Right cardiac atrium (tissue), 5 donors: ENCODE data around the gene PLPPR3. TPM values are rescaled to one million over a fixed set of nuclear protein-coding genes. Genes with fewer than 3 reads are reported as not detected.

Experiments
- ATAC-seq, 2 donors: fragments of 200-7000 bp; cut with Tn5 transposase; one replicate each; pipeline versions ENCODE4 v1.8.0 to v1.9.1; 2020; ENCODE audit warnings: moderate library complexity in 2 of 2, mild to moderate bottlenecking in 1 of 2
- DNase-seq, 3 donors: peaks; one replicate each; pipeline ENCODE4 v3.0.0-alpha.2; 2020
- H3K27ac ChIP-seq: one replicate; pipeline ENCODE4 v1.5.1; 2013; ENCODE audit warnings: mild to moderate bottlenecking, low read length, control low read depth, moderate library complexity
- H3K27me3 ChIP-seq: one replicate; pipeline ENCODE4 v1.6.1; 2013; ENCODE audit not compliant: control insufficient read depth, insufficient read depth
- H3K4me1 ChIP-seq: one replicate; pipeline ENCODE4 v1.6.1; 2013; ENCODE audit warnings: low read length; ENCODE audit not compliant: control insufficient read depth, insufficient read depth
- H3K4me3 ChIP-seq: one replicate; pipeline ENCODE4 v1.5.1; 2013; ENCODE audit warnings: low read length, control low read depth
- H3K9me3 ChIP-seq: one replicate; pipeline ENCODE4 v1.6.1; 2013; ENCODE audit warnings: low read length; ENCODE audit not compliant: control insufficient read depth
- WGBS: extraction: QIAGEN DNeasy Blood & Tissue Kit; methylation state at CpG from one replicate; pipeline ENCODE4 v1.1.7; 2013; 5-methylcytosine and 5-hydroxymethylcytosine counted together
- intact Hi-C, 4 donors: fragments of 100-400 bp; cut with DNase I; formaldehyde crosslinking; loops; one replicate each; pipeline versions ENCODE4 v1.11.0 to v1.14.0; 2022 to 2023
- polyA plus RNA-seq: library from polyadenylated mRNA; stranded (reverse); fragments of 200-250 nt; gene quantifications from one replicate; pipeline ENCODE4 v1.2.3, GENCODE V29; 2013
- total RNA-seq, 4 donors: library from RNA; stranded (reverse); fragmentation: NEBNext Ultra II Directional; extraction: Animal tissue kit (Norgen Biotek cat#: 25700); gene quantifications; one replicate each; pipeline ENCODE4 v1.2.1, GENCODE V29; 2021
- donor health status: healthy with polysubstance abuse.
- donor health status: DM: no; HTN: yes; CAD: no.
- donor health status: DM: no; HTN: no; CAD: no.
- donor health status: DM: no; HTN: yes; CAD: no; lungs with severe emphysema.
- donor health status: DM: yes; HTN: yes; CAD: no.

PLPPR3 gene
- total and polyA plus RNA-seq, 5 donors, result 0.05 TPM; not detected in 4

GRCh38 chr19:805600-806550 is 15.9 kb downstream of the PLPPR3 start:
- H3K27ac ChIP-seq, result no peak overlapping the region
- H3K4me1 ChIP-seq, result peaks cover 8% of the 10 kb centered on the region
- intact Hi-C loops, result loop anchor here in 1 of 4 donors (10.0 kb wide), 1 partner anchor 49 kb away; the partner anchor contains the start of genes CFD and ELANE
- H3K27me3 ChIP-seq, result no peaks in the 10 kb centered on the region
- 90% methylated on average over 93 of the region's 93 CpGs for WGBS
- ATAC-seq, result no peak
- DNase-seq, result peak in 1 of 3 donors; percentile 56
- no peak overlapping the region for H3K4me3 ChIP-seq
- no peaks in the 10 kb centered on the region for H3K9me3 ChIP-seq

- intact Hi-C loops, result loop anchor here in 1 of 4 donors (10.0 kb wide), 1 partner anchor 50 kb away; the partner anchor contains the start of genes CFD and ELANE
- H3K9me3 ChIP-seq, result no peaks in the 10 kb centered on the region
- no peak overlapping the region for H3K27ac ChIP-seq
- no peaks in the 10 kb centered on the region for H3K27me3 ChIP-seq
- DNase-seq, result peak in 1 of 3 donors; percentile 62
- no peak for ATAC-seq
- H3K4me1 ChIP-seq, result peaks cover 11% of the 10 kb centered on the region
- H3K4me3 ChIP-seq, result no peak overlapping the region
- 91% methylated on average over 33 of the region's 33 CpGs for WGBS
These were observed 16.6 kb downstream of the PLPPR3 start for GRCh38 chr19:805166-805551.

- intact Hi-C loops, result loop anchor here in 1 of 4 donors (10.0 kb wide), 1 partner anchor 50 kb away; the partner anchor contains the start of genes CFD and ELANE
- ATAC-seq, result no peak
- no peaks in the 10 kb centered on the region for H3K27me3 ChIP-seq
- H3K9me3 ChIP-seq, result no peaks in the 10 kb centered on the region
- peaks cover 13% of the 10 kb centered on the region for H3K4me1 ChIP-seq
- no peak for DNase-seq
- H3K4me3 ChIP-seq, result no peak overlapping the region
- WGBS, result 91% methylated on average over 53 of the region's 53 CpGs
- no peak overlapping the region for H3K27ac ChIP-seq
These were observed 17.2 kb downstream of the PLPPR3 start for GRCh38 chr19:804419-805165.

GRCh38 chr19:803686-804418 is 17.9 kb downstream of the PLPPR3 start:
- 71% methylated on average over 31 of the region's 31 CpGs for WGBS
- intact Hi-C loops, result loop anchor here in 1 of 4 donors (10.0 kb wide), 1 partner anchor 51 kb away; the partner anchor contains the start of genes CFD and ELANE

GRCh38 chr19:803099-803561 is 18.6 kb downstream of the PLPPR3 start:
- H3K27ac ChIP-seq, result peak overlapping the region; percentile 5
- WGBS, result 59% methylated on average over 17 of the region's 17 CpGs
- H3K9me3 ChIP-seq, result no peaks in the 10 kb centered on the region
- intact Hi-C loops, result loop anchor here in 1 of 4 donors (10.0 kb wide), 1 partner anchor 52 kb away; the partner anchor contains the start of genes CFD and ELANE
- H3K4me3 ChIP-seq, result no peak overlapping the region
- H3K4me1 ChIP-seq, result peaks cover 15% of the 10 kb centered on the region
- H3K27me3 ChIP-seq, result no peaks in the 10 kb centered on the region
- DNase-seq (peak in 1 of 3 donors; percentile 33), ATAC-seq (no peak)

More at GRCh38 chr19:803686-804418, 17.9 kb downstream of the PLPPR3 start:
- no peak overlapping the region for H3K4me3 ChIP-seq
- DNase-seq (peak in 2 of 3 donors; percentile 27 to 31), ATAC-seq (no peak)
- no peaks in the 10 kb centered on the region for H3K9me3 ChIP-seq
- H3K4me1 ChIP-seq, result peaks cover 15% of the 10 kb centered on the region
- H3K27me3 ChIP-seq, result no peaks in the 10 kb centered on the region
- H3K27ac ChIP-seq, result no peak overlapping the region

- Histone ChIP-seq H3K9me3 (no peaks in the 10 kb centered on the region), H3K4me3 (no peak overlapping the region), H3K27ac (peak overlapping the region; percentile 5), H3K4me1 (peaks cover 15% of the 10 kb centered on the region), H3K27me3 (no peaks in the 10 kb centered on the region)
- intact Hi-C loops, result loop anchor here in 1 of 4 donors (10.0 kb wide), 1 partner anchor 52 kb away; the partner anchor contains the start of genes CFD and ELANE
- WGBS, result 23% methylated on average over 28 of the region's 28 CpGs
- DNase-seq (peak in 1 of 3 donors; percentile 59), ATAC-seq (no peak)
These were observed 19.2 kb downstream of the PLPPR3 start for GRCh38 chr19:802498-803098.

GRCh38 chr19:801861-802497 is 19.8 kb downstream of the PLPPR3 start:
- no peak overlapping the region for H3K4me3 ChIP-seq
- H3K9me3 ChIP-seq, result no peaks in the 10 kb centered on the region
- H3K27ac ChIP-seq, result no peak overlapping the region
- DNase-seq (peak in 2 of 3 donors; percentile 56 to 80), ATAC-seq (peak; percentile 1 to 3)
- WGBS, result 24% methylated on average over 23 of the region's 23 CpGs
- H3K4me1 ChIP-seq, result peaks cover 15% of the 10 kb centered on the region
- intact Hi-C loops, result loop anchor here in 1 of 4 donors (10.0 kb wide), 1 partner anchor 53 kb away; the partner anchor contains the start of genes CFD and ELANE
- no peaks in the 10 kb centered on the region for H3K27me3 ChIP-seq

GRCh38 chr19:801030-801860 is 20.5 kb downstream of the PLPPR3 start:
- no peaks in the 10 kb centered on the region for H3K27me3 ChIP-seq
- peak overlapping the region; percentile 27 for H3K27ac ChIP-seq
- intact Hi-C loops, result loop anchor here in 1 of 4 donors (10.0 kb wide), 1 partner anchor 54 kb away; the partner anchor contains the start of genes CFD and ELANE
- DNase-seq, result peak; percentile 89 to 94 (median 93)
- H3K4me1 ChIP-seq, result peaks cover 15% of the 10 kb centered on the region
- peak; percentile 2 to 17 for ATAC-seq
- H3K9me3 ChIP-seq, result no peaks in the 10 kb centered on the region
- 22% methylated on average over 29 of the region's 29 CpGs for WGBS
- H3K4me3 ChIP-seq, result peak overlapping the region; percentile 1
